Duodenal mucosa (tissue), 2 donors: ENCODE data around the gene RPS6KB1.
"Not testable (repeated sequence)": the region's sequence is repeated elsewhere in the genome, so short reads cannot be mapped to it uniquely, and the experiment has no call there.

Source experiments
- H3K27ac ChIP-seq: one replicate; pipeline ENCODE4 v1.7.0; 2013; ENCODE audit warnings: low read depth, low read length
- H3K27me3 ChIP-seq, 2 donors: one replicate each; pipeline ENCODE4 v1.7.0; 2013; ENCODE audit warnings: low read length in 2 of 2, control low read depth in 1 of 2; ENCODE audit not compliant: insufficient read depth in 2 of 2, control insufficient read depth in 1 of 2
- H3K36me3 ChIP-seq, 2 donors: one replicate each; pipeline ENCODE4 v1.7.0; 2013; ENCODE audit warnings: low read length in 2 of 2, control low read depth in 1 of 2; ENCODE audit not compliant: insufficient read depth in 2 of 2, control insufficient read depth in 1 of 2
- H3K4me1 ChIP-seq, 2 donors: one replicate each; pipeline ENCODE4 v1.7.0; 2013; ENCODE audit warnings: low read length in 2 of 2, control low read depth in 1 of 2; ENCODE audit not compliant: insufficient read depth in 2 of 2, control insufficient read depth in 1 of 2
- H3K4me3 ChIP-seq, 2 donors: one replicate each; pipeline ENCODE4 v1.7.0; 2013; ENCODE audit warnings: low read length in 2 of 2, low read depth in 1 of 2
- H3K9ac ChIP-seq, 2 donors: one replicate each; pipeline ENCODE4 v1.7.0; 2013; ENCODE audit warnings: low read length in 2 of 2, low read depth in 1 of 2
- H3K9me3 ChIP-seq, 2 donors: one replicate each; pipeline ENCODE4 v1.7.0; 2013; ENCODE audit warnings: low read length in 2 of 2, control low read depth in 1 of 2; ENCODE audit not compliant: control insufficient read depth in 1 of 2

The RPS6KB1 gene

GRCh38 chr17:59964482-59965328, 71.8 kb downstream of the RPS6KB1 start, which contains the start of gene RNFT1:
RNFT1 (minus strand) TSS chr17:59964740; CDS start chr17:59964663, 77 bp downstream.
- peak within 1 kb of the TSS; percentile 88 for H3K27ac ChIP-seq
- no peaks in the 10 kb centered on the region for H3K9me3 ChIP-seq
- H3K4me1 ChIP-seq, result peaks cover 10 to 12% of the 10 kb centered on the region in 2 donors
- peak within 1 kb of the TSS; percentile 79 to 88 for H3K4me3 ChIP-seq
- H3K36me3 ChIP-seq, result no peaks in the 10 kb centered on the region
- peak within 1 kb of the TSS; percentile 74 to 94 for H3K9ac ChIP-seq
- H3K27me3 ChIP-seq, result no peaks in the 10 kb centered on the region

GRCh38 chr17:59971771-59972170, 78.8 kb downstream of the RPS6KB1 start:
- not testable (repeated sequence) for H3K4me3 ChIP-seq, H3K9ac ChIP-seq, H3K4me1 ChIP-seq, H3K27ac ChIP-seq, H3K36me3 ChIP-seq, H3K27me3 ChIP-seq, H3K9me3 ChIP-seq

- Histone ChIP-seq H3K27ac (no peak overlapping the region), H3K4me3 (no peak overlapping the region), H3K27me3 (no peaks in the 10 kb centered on the region), H3K4me1 (no peaks in the 10 kb centered on the region), H3K9me3 (no peaks in the 10 kb centered on the region), H3K9ac (no peak overlapping the region), H3K36me3 (no peaks in the 10 kb centered on the region)
These were observed 79.9 kb downstream of the RPS6KB1 start for GRCh38 chr17:59972778-59973177.

- not testable (repeated sequence) for H3K9me3 ChIP-seq, H3K27ac ChIP-seq, H3K27me3 ChIP-seq, H3K4me1 ChIP-seq, H3K4me3 ChIP-seq, H3K9ac ChIP-seq, H3K36me3 ChIP-seq
These were observed 80.6 kb downstream of the RPS6KB1 start for GRCh38 chr17:59973483-59973882.

- not testable (repeated sequence) for H3K27me3 ChIP-seq, H3K9me3 ChIP-seq, H3K27ac ChIP-seq, H3K4me1 ChIP-seq, H3K9ac ChIP-seq, H3K36me3 ChIP-seq, H3K4me3 ChIP-seq
These were observed 82.2 kb downstream of the RPS6KB1 start for GRCh38 chr17:59975166-59975565.

- H3K36me3 ChIP-seq, H3K27ac ChIP-seq, H3K27me3 ChIP-seq: not testable (repeated sequence)
These were observed 103.7 kb downstream of the RPS6KB1 start for GRCh38 chr17:59996608-59997007.

More at GRCh38 chr17:59996608-59997007, 103.7 kb downstream of the RPS6KB1 start:
- not testable (repeated sequence) for H3K4me3 ChIP-seq, H3K4me1 ChIP-seq, H3K9ac ChIP-seq, H3K9me3 ChIP-seq
